ENCODE results near the gene ADAMTS6. TPM values are rescaled to one million over a fixed set of nuclear protein-coding genes. Genes with fewer than 3 reads are reported as not detected.

Gene ADAMTS6
- total and polyA plus RNA-seq, 11 donors, result 0.28 to 4.3 (median 3.0) TPM

DNA sequence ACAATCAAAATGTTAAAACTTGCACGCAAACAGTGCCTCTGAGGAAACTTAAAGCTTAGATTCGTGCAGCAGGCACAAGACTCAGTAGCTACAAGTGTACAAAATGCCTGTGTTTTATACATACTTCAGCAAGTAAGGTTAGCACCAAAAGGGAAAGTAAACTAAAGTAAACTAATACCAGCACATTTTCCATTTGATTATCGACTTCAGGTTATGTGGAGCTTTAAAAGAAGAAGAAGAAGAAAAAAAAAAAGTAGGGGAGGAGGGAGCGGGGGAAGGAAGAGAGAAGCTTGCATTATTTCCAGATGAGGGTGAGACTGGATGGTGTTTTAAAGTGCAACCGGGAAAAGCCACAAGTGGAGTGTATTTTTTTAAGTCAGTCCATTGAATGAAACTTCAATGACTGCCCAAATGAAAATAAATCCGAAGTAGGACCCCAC lies 596 bp upstream of the ADAMTS6 start:
- Histone ChIP-seq H3K27ac (peak overlapping the region; percentile 77 to 94 (median 90)), H3K4me3 (peak overlapping the region; percentile 20 to 75 (median 64)), H3K9me3 (no peaks in the 10 kb centered on the region), H3K4me1 (peaks cover 0 to 27% (median 11%) of the 10 kb centered on the region in 12 donors), H3K36me3 (no peaks in the 10 kb centered on the region), H3K27me3 (no peaks in the 10 kb centered on the region)
- intact Hi-C loops (cut with DNase I), result loop anchor here (1.0 to 10.0 kb wide), 19 partner anchors 118 to 848 kb away; no protein-coding TSS in a partner anchor
- peak in 2 of 4 donors; percentile 6 to 15 for ATAC-seq
- 0% methylated on average over 6 of the region's 6 CpGs for WGBS, 4 donors
- no peak for DNase-seq
- TF ChIP-seq POLR2A (IDR thresholded peaks at IDR 0.05), result no peak
- TF ChIP-seq, protein P1, sequence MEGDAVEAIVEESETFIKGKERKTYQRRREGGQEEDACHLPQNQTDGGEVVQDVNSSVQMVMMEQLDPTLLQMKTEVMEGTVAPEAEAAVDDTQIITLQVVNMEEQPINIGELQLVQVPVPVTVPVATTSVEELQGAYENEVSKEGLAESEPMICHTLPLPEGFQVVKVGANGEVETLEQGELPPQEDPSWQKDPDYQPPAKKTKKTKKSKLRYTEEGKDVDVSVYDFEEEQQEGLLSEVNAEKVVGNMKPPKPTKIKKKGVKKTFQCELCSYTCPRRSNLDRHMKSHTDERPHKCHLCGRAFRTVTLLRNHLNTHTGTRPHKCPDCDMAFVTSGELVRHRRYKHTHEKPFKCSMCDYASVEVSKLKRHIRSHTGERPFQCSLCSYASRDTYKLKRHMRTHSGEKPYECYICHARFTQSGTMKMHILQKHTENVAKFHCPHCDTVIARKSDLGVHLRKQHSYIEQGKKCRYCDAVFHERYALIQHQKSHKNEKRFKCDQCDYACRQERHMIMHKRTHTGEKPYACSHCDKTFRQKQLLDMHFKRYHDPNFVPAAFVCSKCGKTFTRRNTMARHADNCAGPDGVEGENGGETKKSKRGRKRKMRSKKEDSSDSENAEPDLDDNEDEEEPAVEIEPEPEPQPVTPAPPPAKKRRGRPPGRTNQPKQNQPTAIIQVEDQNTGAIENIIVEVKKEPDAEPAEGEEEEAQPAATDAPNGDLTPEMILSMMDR (IDR thresholded peaks at IDR 0.05), result no peak

DNA sequence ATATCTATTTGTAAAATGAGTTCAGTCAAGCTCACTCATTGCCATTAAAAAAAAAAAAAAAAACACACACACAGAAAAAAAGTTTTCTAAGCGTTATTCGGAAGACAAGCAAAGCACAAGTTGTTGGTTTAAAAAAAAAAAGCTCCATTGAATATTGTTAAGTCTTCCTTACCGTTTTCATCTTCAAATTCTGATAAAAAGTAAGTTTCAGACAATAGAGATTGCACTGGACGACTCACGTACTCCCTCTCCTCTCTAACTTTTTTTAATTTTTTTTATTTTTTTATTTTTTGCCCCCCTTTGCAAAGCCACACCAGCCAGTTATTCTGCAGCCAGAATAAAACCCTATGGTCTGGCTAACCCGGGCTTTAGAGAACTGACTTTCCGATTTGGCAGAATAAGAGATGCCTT lies 544 bp downstream of the ADAMTS6 start:
- WGBS, 4 donors, result 0% methylated on average over 7 of the region's 7 CpGs
- intact Hi-C loops (cut with DNase I), result loop anchor here (2.0 to 10.0 kb wide), 15 partner anchors 116 to 846 kb away; no protein-coding TSS in a partner anchor
- no peak for DNase-seq
- TF ChIP-seq, protein P1 (IDR thresholded peaks at IDR 0.05), result no peak
- no peak for TF ChIP-seq POLR2A (IDR thresholded peaks at IDR 0.05)
- Histone ChIP-seq H3K36me3 (no peaks in the 10 kb centered on the region), H3K4me3 (peak overlapping the region; percentile 20 to 75 (median 64)), H3K27ac (peak overlapping the region; percentile 77 to 94 (median 90)), H3K27me3 (no peaks in the 10 kb centered on the region), H3K4me1 (peaks cover 0 to 27% (median 11%) of the 10 kb centered on the region in 12 donors), H3K9me3 (no peaks in the 10 kb centered on the region)
- peak in 1 of 4 donors; percentile 5 for ATAC-seq

DNA sequence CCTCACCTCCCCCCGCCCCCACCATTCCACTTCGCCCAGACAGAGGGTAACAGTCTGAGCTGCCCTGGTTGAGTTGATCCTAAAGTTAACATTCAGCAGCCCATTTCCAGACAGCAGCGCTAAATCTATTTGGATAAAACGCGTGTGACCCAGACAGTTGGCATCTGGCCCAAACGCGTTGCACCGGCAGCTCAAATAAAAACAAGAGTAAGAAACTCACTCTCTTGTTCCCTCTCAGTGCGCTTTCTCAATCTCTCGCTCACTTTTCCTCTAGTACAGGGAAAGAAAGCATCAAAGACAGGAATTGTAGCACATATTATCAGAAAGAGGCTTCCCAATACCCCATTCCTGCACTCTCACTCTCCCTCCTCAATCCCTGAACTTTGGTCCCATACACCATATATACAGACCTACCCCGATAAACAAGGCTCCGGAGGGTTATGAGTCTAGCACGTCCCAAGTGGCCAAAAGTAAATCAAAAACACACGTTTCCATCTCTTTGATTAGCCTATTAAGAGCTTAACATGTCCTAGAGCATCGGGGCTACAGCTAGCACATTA lies 1.3 kb downstream of the ADAMTS6 start:
- WGBS, 4 donors, result 0 to 1% (median 0%) methylated on average over 15 of the region's 15 CpGs
- Histone ChIP-seq H3K4me3 (peak overlapping the region; percentile 20 to 75 (median 64)), H3K36me3 (no peaks in the 10 kb centered on the region), H3K27me3 (no peaks in the 10 kb centered on the region), H3K4me1 (peaks cover 0 to 27% (median 11%) of the 10 kb centered on the region in 12 donors), H3K9me3 (no peaks in the 10 kb centered on the region), H3K27ac (peak overlapping the region; percentile 47 to 94 (median 90))
- intact Hi-C loops (cut with DNase I), result loop anchor here (1.0 to 10.0 kb wide), 16 partner anchors 116 to 846 kb away; no protein-coding TSS in a partner anchor
- TF ChIP-seq, protein P1 (IDR thresholded peaks at IDR 0.05), result no peak
- no peak for TF ChIP-seq POLR2A (IDR thresholded peaks at IDR 0.05)
- DNase-seq (peak; percentile 75 to 83 (median 81)), ATAC-seq (peak in 3 of 4 donors; percentile 21 to 63 (median 41))

DNA sequence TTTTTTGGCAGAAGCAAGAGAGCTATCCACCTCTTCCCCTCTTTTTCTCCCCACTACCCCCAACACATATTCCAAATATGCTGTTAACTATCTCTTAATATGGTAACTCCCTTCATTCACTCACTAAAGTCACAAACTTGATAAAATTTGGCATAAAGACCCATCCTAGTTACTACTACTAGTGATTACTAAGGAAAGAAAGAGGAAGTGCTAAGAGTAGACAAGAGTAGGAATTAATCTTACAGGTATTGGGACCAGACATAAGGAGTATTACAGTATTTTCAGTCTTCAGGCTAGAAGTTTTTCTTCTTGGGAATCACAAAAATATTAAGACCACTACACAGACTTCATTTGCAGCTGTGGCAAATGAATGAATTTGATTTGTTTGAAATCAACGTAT lies 2.2 kb downstream of the ADAMTS6 start:
- H3K27me3 ChIP-seq, result no peaks in the 10 kb centered on the region
- ATAC-seq (no peak), DNase-seq (no peak)
- H3K4me3 ChIP-seq, result peak overlapping the region in 11 of 12 donors; percentile 37 to 75 (median 65)
- H3K4me1 ChIP-seq, result peaks cover 0 to 27% (median 11%) of the 10 kb centered on the region in 12 donors
- intact Hi-C loops (cut with DNase I), result loop anchor here in 1 of 10 donors (10.0 kb wide), 1 partner anchor 115 kb away; no protein-coding TSS in a partner anchor
- TF ChIP-seq, protein P1 (IDR thresholded peaks at IDR 0.05), result no peak
- TF ChIP-seq POLR2A (IDR thresholded peaks at IDR 0.05), result no peak
- no peaks in the 10 kb centered on the region for H3K9me3 ChIP-seq
- H3K36me3 ChIP-seq, result no peaks in the 10 kb centered on the region
- peak overlapping the region in 7 of 12 donors; percentile 88 to 94 (median 91) for H3K27ac ChIP-seq
- WGBS, 4 donors, result 28 to 43% (median 35%) methylated on average over 1 of the region's 1 CpG

Measured in heart left ventricle (tissue), 16 donors.